Inflammatory macrophage treated with lipopolysaccharide for 4 hours (primary cell): ENCODE results near the gene MALAT1.
"Not testable (repeated sequence)": the region's sequence is repeated elsewhere in the genome, so short reads cannot be mapped to it uniquely, and the experiment has no call there.

Experiments
- DNase-seq: peaks from one replicate; pipeline ENCODE4 v3.0.0-alpha.2; 2020

MALAT1 gene

DNA sequence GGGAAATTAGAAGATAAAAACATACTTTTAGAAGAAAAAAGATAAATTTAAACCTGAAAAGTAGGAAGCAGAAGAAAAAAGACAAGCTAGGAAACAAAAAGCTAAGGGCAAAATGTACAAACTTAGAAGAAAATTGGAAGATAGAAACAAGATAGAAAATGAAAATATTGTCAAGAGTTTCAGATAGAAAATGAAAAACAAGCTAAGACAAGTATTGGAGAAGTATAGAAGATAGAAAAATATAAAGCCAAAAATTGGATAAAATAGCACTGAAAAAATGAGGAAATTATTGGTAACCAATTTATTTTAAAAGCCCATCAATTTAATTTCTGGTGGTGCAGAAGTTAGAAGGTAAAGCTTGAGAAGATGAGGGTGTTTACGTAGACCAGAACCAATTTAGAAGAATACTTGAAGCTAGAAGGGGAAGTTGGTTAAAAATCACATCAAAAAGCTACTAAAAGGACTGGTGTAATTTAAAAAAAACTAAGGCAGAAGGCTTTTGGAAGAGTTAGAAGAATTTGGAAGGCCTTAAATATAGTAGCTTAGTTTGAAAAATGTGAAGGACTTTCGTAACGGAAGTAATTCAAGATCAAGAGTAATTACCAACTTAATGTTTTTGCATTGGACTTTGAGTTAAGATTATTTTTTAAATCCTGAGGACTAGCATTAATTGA lies 1.0 kb downstream of the MALAT1 start:
- DNase-seq, result peak; percentile 48

DNA sequence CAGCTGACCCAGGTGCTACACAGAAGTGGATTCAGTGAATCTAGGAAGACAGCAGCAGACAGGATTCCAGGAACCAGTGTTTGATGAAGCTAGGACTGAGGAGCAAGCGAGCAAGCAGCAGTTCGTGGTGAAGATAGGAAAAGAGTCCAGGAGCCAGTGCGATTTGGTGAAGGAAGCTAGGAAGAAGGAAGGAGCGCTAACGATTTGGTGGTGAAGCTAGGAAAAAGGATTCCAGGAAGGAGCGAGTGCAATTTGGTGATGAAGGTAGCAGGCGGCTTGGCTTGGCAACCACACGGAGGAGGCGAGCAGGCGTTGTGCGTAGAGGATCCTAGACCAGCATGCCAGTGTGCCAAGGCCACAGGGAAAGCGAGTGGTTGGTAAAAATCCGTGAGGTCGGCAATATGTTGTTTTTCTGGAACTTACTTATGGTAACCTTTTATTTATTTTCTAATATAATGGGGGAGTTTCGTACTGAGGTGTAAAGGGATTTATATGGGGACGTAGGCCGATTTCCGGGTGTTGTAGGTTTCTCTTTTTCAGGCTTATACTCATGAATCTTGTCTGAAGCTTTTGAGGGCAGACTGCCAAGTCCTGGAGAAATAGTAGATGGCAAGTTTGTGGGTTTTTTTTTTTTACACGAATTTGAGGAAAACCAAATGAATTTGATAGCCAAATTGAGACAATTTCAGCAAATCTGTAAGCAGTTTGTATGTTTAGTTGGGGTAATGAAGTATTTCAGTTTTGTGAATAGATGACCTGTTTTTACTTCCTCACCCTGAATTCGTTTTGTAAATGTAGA lies 1.7 kb downstream of the MALAT1 start:
- peak; percentile 55 for DNase-seq

DNA sequence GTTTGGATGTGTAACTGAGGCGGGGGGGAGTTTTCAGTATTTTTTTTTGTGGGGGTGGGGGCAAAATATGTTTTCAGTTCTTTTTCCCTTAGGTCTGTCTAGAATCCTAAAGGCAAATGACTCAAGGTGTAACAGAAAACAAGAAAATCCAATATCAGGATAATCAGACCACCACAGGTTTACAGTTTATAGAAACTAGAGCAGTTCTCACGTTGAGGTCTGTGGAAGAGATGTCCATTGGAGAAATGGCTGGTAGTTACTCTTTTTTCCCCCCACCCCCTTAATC lies 2.3 kb downstream of the MALAT1 start:
- DNase-seq, result no peak

DNA sequence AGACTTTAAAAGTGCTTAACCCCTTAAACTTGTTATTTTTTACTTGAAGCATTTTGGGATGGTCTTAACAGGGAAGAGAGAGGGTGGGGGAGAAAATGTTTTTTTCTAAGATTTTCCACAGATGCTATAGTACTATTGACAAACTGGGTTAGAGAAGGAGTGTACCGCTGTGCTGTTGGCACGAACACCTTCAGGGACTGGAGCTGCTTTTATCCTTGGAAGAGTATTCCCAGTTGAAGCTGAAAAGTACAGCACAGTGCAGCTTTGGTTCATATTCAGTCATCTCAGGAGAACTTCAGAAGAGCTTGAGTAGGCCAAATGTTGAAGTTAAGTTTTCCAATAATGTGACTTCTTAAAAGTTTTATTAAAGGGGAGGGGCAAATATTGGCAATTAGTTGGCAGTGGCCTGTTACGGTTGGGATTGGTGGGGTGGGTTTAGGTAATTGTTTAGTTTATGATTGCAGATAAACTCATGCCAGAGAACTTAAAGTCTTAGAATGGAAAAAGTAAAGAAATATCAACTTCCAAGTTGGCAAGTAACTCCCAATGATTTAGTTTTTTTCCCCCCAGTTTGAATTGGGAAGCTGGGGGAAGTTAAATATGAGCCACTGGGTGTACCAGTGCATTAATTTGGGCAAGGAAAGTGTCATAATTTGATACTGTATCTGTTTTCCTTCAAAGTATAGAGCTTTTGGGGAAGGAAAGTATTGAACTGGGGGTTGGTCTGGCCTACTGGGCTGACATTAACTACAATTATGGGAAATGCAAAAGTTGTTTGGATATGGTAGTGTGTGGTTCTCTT lies 2.8 kb downstream of the MALAT1 start:
- DNase-seq, result peak; percentile 35

DNA sequence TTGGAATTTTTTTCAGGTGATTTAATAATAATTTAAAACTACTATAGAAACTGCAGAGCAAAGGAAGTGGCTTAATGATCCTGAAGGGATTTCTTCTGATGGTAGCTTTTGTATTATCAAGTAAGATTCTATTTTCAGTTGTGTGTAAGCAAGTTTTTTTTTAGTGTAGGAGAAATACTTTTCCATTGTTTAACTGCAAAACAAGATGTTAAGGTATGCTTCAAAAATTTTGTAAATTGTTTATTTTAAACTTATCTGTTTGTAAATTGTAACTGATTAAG lies 3.4 kb downstream of the MALAT1 start:
- DNase-seq, result no peak

DNA sequence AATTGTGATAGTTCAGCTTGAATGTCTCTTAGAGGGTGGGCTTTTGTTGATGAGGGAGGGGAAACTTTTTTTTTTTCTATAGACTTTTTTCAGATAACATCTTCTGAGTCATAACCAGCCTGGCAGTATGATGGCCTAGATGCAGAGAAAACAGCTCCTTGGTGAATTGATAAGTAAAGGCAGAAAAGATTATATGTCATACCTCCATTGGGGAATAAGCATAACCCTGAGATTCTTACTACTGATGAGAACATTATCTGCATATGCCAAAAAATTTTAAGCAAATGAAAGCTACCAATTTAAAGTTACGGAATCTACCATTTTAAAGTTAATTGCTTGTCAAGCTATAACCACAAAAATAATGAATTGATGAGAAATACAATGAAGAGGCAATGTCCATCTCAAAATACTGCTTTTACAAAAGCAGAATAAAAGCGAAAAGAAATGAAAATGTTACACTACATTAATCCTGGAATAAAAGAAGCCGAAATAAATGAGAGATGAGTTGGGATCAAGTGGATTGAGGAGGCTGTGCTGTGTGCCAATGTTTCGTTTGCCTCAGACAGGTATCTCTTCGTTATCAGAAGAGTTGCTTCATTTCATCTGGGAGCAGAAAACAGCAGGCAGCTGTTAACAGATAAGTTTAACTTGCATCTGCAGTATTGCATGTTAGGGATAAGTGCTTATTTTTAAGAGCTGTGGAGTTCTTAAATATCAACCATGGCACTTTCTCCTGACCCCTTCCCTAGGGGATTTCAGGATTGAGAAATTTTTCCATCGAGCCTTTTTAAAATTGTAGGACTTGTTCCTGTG lies 3.9 kb downstream of the MALAT1 start:
- DNase-seq, result peak; percentile 49

DNA sequence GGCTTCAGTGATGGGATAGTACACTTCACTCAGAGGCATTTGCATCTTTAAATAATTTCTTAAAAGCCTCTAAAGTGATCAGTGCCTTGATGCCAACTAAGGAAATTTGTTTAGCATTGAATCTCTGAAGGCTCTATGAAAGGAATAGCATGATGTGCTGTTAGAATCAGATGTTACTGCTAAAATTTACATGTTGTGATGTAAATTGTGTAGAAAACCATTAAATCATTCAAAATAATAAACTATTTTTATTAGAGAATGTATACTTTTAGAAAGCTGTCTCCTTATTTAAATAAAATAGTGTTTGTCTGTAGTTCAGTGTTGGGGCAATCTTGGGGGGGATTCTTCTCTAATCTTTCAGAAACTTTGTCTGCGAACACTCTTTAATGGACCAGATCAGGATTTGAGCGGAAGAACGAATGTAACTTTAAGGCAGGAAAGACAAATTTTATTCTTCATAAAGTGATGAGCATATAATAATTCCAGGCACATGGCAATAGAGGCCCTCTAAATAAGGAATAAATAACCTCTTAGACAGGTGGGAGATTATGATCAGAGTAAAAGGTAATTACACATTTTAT lies 4.6 kb downstream of the MALAT1 start:
- DNase-seq, result no peak

DNA sequence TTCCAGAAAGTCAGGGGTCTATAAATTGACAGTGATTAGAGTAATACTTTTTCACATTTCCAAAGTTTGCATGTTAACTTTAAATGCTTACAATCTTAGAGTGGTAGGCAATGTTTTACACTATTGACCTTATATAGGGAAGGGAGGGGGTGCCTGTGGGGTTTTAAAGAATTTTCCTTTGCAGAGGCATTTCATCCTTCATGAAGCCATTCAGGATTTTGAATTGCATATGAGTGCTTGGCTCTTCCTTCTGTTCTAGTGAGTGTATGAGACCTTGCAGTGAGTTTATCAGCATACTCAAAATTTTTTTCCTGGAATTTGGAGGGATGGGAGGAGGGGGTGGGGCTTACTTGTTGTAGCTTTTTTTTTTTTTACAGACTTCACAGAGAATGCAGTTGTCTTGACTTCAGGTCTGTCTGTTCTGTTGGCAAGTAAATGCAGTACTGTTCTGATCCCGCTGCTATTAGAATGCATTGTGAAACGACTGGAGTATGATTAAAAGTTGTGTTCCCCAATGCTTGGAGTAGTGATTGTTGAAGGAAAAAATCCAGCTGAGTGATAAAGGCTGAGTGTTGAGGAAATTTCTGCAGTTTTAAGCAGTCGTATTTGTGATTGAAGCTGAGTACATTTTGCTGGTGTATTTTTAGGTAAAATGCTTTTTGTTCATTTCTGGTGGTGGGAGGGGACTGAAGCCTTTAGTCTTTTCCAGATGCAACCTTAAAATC lies 5.3 kb downstream of the MALAT1 start:
- DNase-seq, result peak; percentile 32

DNA sequence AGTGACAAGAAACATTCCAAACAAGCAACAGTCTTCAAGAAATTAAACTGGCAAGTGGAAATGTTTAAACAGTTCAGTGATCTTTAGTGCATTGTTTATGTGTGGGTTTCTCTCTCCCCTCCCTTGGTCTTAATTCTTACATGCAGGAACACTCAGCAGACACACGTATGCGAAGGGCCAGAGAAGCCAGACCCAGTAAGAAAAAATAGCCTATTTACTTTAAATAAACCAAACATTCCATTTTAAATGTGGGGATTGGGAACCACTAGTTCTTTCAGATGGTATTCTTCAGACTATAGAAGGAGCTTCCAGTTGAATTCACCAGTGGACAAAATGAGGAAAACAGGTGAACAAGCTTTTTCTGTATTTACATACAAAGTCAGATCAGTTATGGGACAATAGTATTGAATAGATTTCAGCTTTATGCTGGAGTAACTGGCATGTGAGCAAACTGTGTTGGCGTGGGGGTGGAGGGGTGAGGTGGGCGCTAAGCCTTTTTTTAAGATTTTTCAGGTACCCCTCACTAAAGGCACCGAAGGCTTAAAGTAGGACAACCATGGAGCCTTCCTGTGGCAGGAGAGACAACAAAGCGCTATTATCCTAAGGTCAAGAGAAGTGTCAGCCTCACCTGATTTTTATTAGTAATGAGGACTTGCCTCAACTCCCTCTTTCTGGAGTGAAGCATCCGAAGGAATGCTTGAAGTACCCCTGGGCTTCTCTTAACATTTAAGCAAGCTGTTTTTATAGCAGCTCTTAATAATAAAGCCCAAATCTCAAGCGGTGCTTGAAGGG lies 6.0 kb downstream of the MALAT1 start:
- DNase-seq, result peak; percentile 23

DNA sequence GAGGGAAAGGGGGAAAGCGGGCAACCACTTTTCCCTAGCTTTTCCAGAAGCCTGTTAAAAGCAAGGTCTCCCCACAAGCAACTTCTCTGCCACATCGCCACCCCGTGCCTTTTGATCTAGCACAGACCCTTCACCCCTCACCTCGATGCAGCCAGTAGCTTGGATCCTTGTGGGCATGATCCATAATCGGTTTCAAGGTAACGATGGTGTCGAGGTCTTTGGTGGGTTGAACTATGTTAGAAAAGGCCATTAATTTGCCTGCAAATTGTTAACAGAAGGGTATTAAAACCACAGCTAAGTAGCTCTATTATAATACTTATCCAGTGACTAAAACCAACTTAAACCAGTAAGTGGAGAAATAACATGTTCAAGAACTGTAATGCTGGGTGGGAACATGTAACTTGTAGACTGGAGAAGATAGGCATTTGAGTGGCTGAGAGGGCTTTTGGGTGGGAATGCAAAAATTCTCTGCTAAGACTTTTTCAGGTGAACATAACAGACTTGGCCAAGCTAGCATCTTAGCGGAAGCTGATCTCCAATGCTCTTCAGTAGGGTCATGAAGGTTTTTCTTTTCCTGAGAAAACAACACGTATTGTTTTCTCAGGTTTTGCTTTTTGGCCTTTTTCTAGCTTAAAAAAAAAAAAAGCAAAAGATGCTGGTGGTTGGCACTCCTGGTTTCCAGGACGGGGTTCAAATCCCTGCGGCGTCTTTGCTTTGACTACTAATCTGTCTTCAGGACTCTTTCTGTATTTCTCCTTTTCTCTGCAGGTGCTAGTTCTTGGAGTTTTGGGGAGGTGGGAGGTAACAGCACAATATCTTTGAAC lies 6.8 kb downstream of the MALAT1 start:
- no peak for DNase-seq

DNA sequence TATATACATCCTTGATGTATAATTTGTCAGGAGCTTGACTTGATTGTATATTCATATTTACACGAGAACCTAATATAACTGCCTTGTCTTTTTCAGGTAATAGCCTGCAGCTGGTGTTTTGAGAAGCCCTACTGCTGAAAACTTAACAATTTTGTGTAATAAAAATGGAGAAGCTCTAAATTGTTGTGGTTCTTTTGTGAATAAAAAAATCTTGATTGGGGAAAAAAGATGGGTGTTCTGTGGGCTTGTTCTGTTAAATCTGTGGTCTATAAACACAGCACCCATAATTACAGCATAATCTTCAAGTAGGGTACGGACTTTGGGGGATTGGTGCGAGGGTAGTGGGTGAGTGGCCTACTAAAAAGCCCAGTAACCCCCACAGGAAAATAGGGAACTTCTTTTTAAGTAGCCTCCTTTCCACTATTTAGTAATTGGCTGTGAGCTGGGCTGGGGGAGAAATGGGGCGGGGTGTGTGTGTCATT lies 7.5 kb downstream of the MALAT1 start:
- peak; percentile 70 for DNase-seq

DNA sequence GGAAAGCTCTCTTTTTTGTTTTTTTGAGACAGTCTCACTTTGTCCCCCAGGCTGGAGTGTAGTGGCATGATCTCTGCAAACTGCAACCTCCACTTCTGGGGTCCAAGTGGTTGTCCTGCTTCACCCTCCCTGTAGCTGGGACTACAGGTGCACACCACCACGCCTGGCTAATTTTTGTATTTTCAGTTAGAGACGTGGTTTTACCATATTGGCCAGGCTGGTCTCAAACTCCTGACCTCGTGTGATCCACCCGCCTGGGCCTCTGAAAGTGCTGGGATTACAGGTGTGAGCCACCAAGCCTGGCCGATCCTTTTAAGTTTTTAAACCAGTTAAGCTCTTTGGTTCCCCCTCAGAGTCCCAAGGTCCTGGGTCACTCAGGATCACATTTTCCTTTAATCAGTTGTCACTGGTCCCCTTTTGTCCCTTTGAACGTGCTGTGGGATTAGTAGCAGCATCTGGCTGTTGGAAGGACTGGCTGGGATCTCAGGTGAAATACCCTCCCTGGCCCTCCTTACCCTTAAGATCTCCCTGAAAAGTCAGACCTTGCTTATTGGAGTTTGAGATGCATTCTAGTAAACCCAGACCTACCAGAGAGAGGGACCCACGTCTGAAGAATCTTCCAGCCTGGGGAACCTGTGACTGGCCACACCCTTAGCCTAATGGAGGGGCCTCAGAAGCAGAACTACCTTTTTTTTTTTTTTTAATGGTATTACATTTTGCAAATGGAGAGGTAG lies 8.1 kb downstream of the MALAT1 start:
- DNase-seq, result no peak

DNA sequence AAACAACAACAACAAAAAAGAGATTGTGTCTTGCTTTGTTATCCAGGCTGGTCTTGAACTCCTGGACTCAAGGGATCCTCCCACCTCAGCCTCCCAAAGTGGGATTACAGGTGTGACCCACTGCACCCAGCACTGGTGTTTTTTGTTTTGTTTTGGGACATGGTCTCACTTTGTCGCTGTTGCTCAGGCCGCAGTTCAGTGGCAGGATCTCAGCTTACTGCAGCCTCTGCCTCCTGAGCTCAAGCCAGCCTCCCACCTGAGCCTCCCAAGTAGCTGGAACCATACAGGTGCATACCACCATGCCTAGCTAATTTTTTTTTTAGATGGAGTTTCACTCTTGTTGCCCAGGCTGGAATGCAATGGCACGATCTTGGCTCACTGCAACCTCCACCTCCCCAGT lies 13.5 kb downstream of the MALAT1 start:
- DNase-seq, result not testable (repeated sequence)

DNA sequence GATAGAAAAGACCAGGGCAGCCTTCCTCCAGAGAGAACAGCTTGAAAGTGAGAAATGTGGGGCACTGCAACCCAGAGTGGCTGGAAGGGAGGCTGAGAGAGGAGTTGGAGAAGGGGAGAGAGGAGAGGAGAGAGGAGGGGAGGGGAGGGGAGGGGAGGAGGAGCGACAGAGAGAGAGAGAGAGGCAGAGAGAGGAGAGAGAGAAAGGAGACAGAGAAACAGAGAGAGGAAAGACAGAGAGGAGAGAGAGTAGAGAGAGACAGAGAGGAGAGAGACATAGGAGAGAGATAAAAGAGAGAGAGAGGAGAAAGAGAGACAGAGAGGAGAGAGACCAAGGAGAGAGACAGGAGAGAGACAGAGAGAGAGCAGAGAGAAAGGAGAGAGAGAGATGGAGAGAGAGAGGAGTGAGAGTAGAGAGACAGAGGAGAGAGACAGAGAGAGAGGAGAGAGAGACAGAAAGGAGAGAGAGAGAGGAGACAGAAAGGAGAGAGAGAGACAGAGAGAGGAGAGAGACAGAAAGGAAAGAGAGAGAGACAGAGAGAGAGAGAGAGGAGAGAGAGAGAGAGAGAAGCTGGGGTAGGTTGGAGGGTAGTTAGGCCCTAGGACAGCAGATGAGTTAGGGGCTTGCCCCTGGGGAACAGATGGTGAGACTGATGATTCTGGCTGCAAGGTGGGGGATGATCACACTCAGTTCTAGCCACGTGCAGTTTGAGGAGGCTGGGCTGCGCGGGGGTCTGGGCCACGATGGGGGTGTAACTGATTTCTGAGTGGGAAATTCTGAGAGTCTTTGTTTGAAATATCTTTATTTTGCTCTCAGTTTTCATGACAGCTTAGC lies 17.5 kb downstream of the MALAT1 start:
- no peak for DNase-seq

DNA sequence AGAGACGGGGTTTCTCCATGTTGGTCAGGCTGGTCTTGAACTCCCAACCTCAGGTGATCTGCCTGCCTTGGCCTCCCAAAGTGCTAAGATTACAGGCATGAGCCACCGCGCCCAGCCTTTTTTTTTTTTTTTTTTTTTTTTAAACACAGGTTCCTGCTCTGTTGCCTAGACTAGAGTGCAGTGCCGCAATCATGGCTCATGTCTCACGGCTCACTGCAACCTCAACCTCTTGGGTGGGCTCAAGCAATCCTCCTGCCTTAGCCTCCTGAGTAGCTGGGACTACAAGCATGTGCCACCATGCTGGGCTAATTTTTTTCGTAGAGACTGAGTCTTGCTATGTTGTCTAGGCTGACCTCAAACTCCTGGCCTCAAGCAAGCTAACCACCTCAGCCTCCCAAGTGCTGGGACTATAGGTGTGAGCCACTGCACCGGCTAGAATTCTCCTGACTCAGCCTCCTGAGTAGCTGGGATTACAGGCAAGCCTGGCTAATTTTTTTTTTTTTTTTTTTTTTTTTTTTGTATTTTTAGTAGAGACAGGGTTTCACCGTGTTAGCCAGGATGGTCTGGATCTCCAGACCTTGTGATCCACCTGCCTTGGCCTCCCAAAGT lies 20.2 kb downstream of the MALAT1 start:
- not testable (repeated sequence) for DNase-seq

DNA sequence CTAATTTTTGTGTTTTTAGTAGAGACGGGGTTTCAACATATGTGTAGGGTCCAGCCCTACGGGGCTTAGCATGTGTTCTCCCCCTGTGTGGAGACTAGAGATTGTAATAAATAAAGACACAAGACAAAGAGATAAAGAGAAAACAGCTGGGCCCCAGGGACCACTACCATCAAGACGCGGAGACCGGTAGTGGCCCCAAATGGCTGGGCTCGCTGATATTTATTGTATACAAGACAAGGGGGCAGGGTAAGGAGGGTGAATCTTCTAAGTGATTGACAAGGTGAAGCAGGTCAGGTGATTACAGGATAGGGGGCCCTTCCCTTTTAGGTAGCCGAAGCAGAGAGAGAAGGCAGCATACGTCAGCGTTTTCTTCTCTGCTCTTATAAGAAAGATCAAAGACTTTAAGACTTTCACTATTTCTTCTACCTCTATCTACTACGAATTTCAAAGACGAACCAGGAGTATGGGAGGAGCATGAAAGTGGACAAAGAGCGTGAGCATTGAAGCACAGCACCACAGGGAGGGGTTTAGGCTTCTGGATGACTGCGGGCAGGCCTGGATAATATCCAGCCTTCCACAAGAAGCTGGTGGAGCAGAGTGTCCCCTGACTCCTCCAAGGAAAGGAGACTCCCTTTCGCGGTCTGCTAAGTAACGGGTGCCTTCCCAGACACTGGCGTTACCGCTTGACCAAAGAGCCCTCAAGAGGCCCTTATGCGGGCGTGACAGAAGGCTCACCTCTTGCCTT lies 23.1 kb downstream of the MALAT1 start:
- DNase-seq, result not testable (repeated sequence)
